HG02970 (cell line): Measurements from ENCODE around the gene SAT2.

Experiments
- ATAC-seq: cut with Tn5 transposase; IDR thresholded peaks from one replicate; pipeline ENCODE4 v1.9.1; 2021; ENCODE audit warnings: mild to moderate bottlenecking, moderate library complexity, moderate number of reproducible peaks; ENCODE audit not compliant: unreplicated experiment, low FRiP score

Gene SAT2

DNA sequence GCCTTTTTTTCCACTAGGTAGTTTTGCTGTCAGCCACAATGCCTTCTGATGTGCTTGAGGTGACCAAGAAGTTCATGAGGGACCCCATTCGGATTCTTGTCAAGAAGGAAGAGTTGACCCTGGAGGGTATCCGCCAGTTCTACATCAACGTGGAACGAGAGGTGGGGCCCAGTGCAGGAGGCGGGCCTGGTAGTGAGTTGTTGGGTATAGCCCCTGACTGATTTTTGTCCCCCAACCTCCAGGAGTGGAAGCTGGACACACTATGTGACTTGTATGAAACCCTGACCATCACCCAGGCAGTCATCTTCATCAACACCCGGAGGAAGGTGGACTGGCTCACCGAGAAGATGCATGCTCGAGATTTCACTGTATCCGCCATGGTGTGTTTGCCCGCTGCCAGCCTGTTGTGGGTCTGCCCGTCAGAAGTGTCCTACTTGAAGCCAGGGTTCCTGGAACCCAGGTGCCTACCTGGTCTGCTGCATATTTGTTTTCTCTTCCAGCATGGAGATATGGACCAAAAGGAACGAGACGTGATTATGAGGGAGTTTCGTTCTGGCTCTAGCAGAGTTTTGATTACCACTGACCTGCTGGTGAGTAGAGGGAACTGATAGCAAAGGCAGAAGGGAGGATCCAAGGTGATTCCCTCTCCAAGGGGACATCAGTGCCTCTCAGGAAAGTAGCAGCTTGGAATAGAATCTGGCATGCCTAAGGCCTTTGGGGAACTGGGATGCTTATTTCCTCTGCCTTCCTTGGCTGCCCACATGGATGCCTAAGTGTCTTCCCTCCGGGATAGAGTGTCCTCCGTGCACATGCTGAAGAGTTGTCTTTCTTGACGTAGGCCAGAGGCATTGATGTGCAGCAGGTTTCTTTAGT lies 50.1 kb downstream of the SAT2 start:
- no peak for ATAC-seq

DNA sequence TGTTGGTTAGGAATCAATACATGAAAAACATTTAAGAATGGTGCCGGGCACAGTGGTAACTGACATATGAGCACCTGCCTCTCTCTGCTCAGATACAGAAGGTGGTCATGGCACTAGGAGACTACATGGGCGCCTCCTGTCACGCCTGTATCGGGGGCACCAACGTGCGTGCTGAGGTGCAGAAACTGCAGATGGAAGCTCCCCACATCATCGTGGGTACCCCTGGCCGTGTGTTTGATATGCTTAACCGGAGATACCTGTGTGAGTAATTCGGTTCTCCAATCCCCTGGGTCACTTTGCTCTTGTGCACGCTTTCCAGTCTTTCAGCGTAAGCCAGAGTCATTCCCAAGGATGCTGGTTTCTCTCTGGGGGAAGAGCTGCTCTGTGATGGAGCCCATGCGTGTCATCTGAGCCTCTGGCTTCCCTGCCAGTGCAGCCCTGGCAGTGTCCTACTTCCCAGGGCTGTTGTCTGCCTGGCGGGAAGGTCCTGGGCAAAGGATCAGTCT lies 51.1 kb downstream of the SAT2 start:
- no peak for ATAC-seq
